H1 (cell line): Measurements from ENCODE around the gene NXNL2. TPM values are rescaled to one million over a fixed set of nuclear protein-coding genes. Genes with fewer than 3 reads are reported as not detected.

Experiments used
- ATF3 ChIP-seq: IDR thresholded peaks from 2 replicates; pipeline ENCODE4 v1.6.1; 2011; ENCODE audit warnings: low read depth, mild to moderate bottlenecking, low read length; ENCODE audit not compliant: insufficient read depth
- BACH1 ChIP-seq: IDR thresholded peaks from 2 replicates; pipeline ENCODE4 v1.6.1; 2012; ENCODE audit warnings: low read length, improper control_type of control experiment
- BCL11A ChIP-seq, 2 experiments: IDR thresholded peaks; one replicate each; pipeline ENCODE4 v1.6.1; 2011; ENCODE audit warnings: low read depth in 2 of 2, low read length in 2 of 2, mild to moderate bottlenecking in 2 of 2
- CBX5 ChIP-seq: fragments of 300-800, 300-1000 bp; sonication (generic); IDR thresholded peaks from 2 replicates; pipeline ENCODE4 v1.7.1; 2016; ENCODE audit warnings: antibody characterized with exemption, low read length, low read depth
- CEBPB ChIP-seq: IDR thresholded peaks from 2 replicates; pipeline ENCODE4 v1.6.1; 2012; ENCODE audit warnings: low read depth, low read length
- CHD1 ChIP-seq: IDR thresholded peaks from 2 replicates; pipeline ENCODE4 v1.6.1; 2012; ENCODE audit warnings: low read depth, low read length, improper control_type of control experiment
- CHD2 ChIP-seq: IDR thresholded peaks from 2 replicates; pipeline ENCODE4 v1.6.1; 2012; ENCODE audit warnings: low read length, improper control_type of control experiment
- CTBP2 ChIP-seq: IDR thresholded peaks from 2 replicates; pipeline ENCODE4 v1.7.0; 2011; ENCODE audit warnings: borderline replicate concordance, mild to moderate bottlenecking, moderate library complexity, mixed read lengths, low read length; ENCODE audit not compliant: insufficient read depth, insufficient read length
- EGR1 ChIP-seq: IDR thresholded peaks from 2 replicates; pipeline ENCODE4 v1.6.1; 2011; ENCODE audit warnings: low read depth, low read length, borderline replicate concordance
- EP300 ChIP-seq, 2 experiments: IDR thresholded peaks; 1 replicate in 1 of 2; 2 replicates in 1 of 2; pipeline ENCODE4 v1.6.1; 2011 to 2012; ENCODE audit warnings: low read depth in 2 of 2, low read length in 2 of 2, mild to moderate bottlenecking in 2 of 2, borderline replicate concordance in 1 of 2, inconsistent platforms in 1 of 2, moderate library complexity in 1 of 2
- HDAC6 ChIP-seq: IDR thresholded peaks from one replicate; pipeline ENCODE4 v1.7.1; 2012; ENCODE audit warnings: low read depth, mild to moderate bottlenecking, inconsistent platforms, low read length, moderate library complexity
- KDM5A ChIP-seq: fragments of 200-600 bp; IDR thresholded peaks from 2 replicates; pipeline ENCODE4 v1.7.1; 2012; ENCODE audit warnings: mild to moderate bottlenecking, low read length, inconsistent platforms, mixed read lengths
- MAFK ChIP-seq: IDR thresholded peaks from 2 replicates; pipeline ENCODE4 v1.6.1; 2012; ENCODE audit warnings: low read depth, mild to moderate bottlenecking, improper control_type of control experiment, low read length
- MAX ChIP-seq: IDR thresholded peaks from 2 replicates; pipeline ENCODE4 v1.6.1; 2012; ENCODE audit warnings: inconsistent platforms
- NANOG ChIP-seq: IDR thresholded peaks from 2 replicates; pipeline ENCODE4 v1.6.1; 2011; ENCODE audit warnings: low read length, low read depth, mild to moderate bottlenecking, inconsistent platforms; ENCODE audit not compliant: insufficient read depth, poor library complexity, severe bottlenecking
- NRF1 ChIP-seq: IDR thresholded peaks from 2 replicates; pipeline ENCODE4 v1.6.1; 2011; ENCODE audit warnings: mild to moderate bottlenecking, low read depth, low read length, improper control_type of control experiment
- POLR2A ChIP-seq, 2 experiments: IDR thresholded peaks; 1 replicate in 1 of 2; 2 replicates in 1 of 2; pipeline ENCODE4 v1.6.1; 2011; ENCODE audit warnings: low read depth in 2 of 2, low read length in 2 of 2, mild to moderate bottlenecking in 2 of 2; ENCODE audit errors: control extremely low read depth in 1 of 2
- POU5F1 ChIP-seq: IDR thresholded peaks from 2 replicates; pipeline ENCODE4 v1.6.1; 2011; ENCODE audit warnings: low read depth, mild to moderate bottlenecking, low read length, moderate library complexity
- RFX5 ChIP-seq: IDR thresholded peaks from 2 replicates; pipeline ENCODE4 v1.6.1; 2011; ENCODE audit warnings: low read depth, low read length, improper control_type of control experiment, borderline replicate concordance
- SIN3A ChIP-seq, 2 experiments: IDR thresholded peaks in 1 of 2; conservative IDR thresholded peaks in 1 of 2; 2 replicates each; pipeline ENCODE4 v1.6.1; 2011 to 2012; ENCODE audit warnings: low read length in 2 of 2, improper control_type of control experiment in 1 of 2, low read depth in 1 of 2, mild to moderate bottlenecking in 1 of 2
- SP2 ChIP-seq: IDR thresholded peaks from 2 replicates; pipeline ENCODE4 v1.6.1; 2012; ENCODE audit warnings: mild to moderate bottlenecking, low read length, inconsistent platforms
- TAF7 ChIP-seq: optimal IDR thresholded peaks from 2 replicates; pipeline ENCODE3; 2011; ENCODE audit warnings: low read depth, mild to moderate bottlenecking, inconsistent platforms, low read length, moderate library complexity, borderline replicate concordance
- TCF12 ChIP-seq: IDR thresholded peaks from 2 replicates; pipeline ENCODE4 v1.6.1; 2011; ENCODE audit warnings: low read depth, mild to moderate bottlenecking, low read length
- polyA plus RNA-seq, 7 experiments: library from polyadenylated mRNA; depleted of rRNA in 3 of 7; stranded (reverse) in 5 of 7; unstranded in 2 of 7; fragments of >200 nt in 5 of 7; fragments of 200-250 nt in 2 of 7; gene quantifications; 1 replicate in 5 of 7; 2 replicates in 1 of 7; 4 replicates in 1 of 7; pipeline versions ENCODE4 v1.2.1 to v1.2.3, GENCODE V29; 2011 to 2013; ENCODE audit warnings: missing spikeins in 2 of 7, mixed read lengths in 2 of 7
- total RNA-seq: library from RNA; stranded (reverse); fragmentation: NEBNext Ultra II Directional; extraction: Animal tissue kit (Norgen Biotek cat#: 25700); gene quantifications from 2 replicates; pipeline ENCODE4 v1.2.1, GENCODE V29; 2021

Gene NXNL2
- total and polyA plus RNA-seq, 2 of the 8 experiments (the other 6 are each of a cell fraction or from before 2014, with no cell fraction given): 1.9 to 2.6 TPM

- TF ChIP-seq CBX5: no peak
- no peak for TF ChIP-seq NANOG
- TF ChIP-seq EGR1: no peak
- peak; percentile 79; the same call in 1 of the 2 replicates for TF ChIP-seq MAX
- no peak for TF ChIP-seq BACH1
- TF ChIP-seq SIN3A (conservative IDR thresholded peaks at IDR 0.05 in 1 of 2, IDR thresholded peaks at IDR 0.05 in 1 of 2; ENCODE audit: low read depth in 1 of 2, low read length in 2 of 2): peak in 1 of 2 experiments; percentile 65; a peak in 1 of 4 replicates
- no peak for TF ChIP-seq ATF3
- TF ChIP-seq KDM5A: no peak
- TF ChIP-seq CHD2: no peak
- TF ChIP-seq NRF1: no peak
- TF ChIP-seq TAF7: no peak
- TF ChIP-seq CEBPB: no peak
- no peak for TF ChIP-seq CTBP2
- no peak for TF ChIP-seq EP300 (IDR thresholded peaks at IDR 0.05; ENCODE audit: borderline replicate concordance in 1 of 2, low read depth in 2 of 2, low read length in 2 of 2)
- no peak for TF ChIP-seq POU5F1
- 0 out of 3 replicates have a peak, but pooled peaks of 1 of the 2 experiments have one; percentile 32 for TF ChIP-seq POLR2A (IDR thresholded peaks at IDR 0.05; ENCODE audit: control extremely low read depth in 1 of 2, low read depth in 2 of 2, low read length in 2 of 2)
- TF ChIP-seq HDAC6: no peak
- TF ChIP-seq MAFK: no peak
- no peak for TF ChIP-seq BCL11A (IDR thresholded peaks at IDR 0.05; ENCODE audit: low read depth in 2 of 2, low read length in 2 of 2)
- TF ChIP-seq CHD1: no peak
- TF ChIP-seq RFX5: no peak
- TF ChIP-seq SP2: no peak
- TF ChIP-seq TCF12: no peak
Measured at GRCh38 chr9:88535226-88536022, 446 bp downstream of the NXNL2 start (continued).
